Measurements from ENCODE around the gene LRRC45. TPM values are rescaled to one million over a fixed set of nuclear protein-coding genes. Genes with fewer than 3 reads are reported as not detected.

LRRC45 gene
- total and polyA plus RNA-seq, 9 donors, result 0.67 to 16.4 (median 7.1) TPM

DNA sequence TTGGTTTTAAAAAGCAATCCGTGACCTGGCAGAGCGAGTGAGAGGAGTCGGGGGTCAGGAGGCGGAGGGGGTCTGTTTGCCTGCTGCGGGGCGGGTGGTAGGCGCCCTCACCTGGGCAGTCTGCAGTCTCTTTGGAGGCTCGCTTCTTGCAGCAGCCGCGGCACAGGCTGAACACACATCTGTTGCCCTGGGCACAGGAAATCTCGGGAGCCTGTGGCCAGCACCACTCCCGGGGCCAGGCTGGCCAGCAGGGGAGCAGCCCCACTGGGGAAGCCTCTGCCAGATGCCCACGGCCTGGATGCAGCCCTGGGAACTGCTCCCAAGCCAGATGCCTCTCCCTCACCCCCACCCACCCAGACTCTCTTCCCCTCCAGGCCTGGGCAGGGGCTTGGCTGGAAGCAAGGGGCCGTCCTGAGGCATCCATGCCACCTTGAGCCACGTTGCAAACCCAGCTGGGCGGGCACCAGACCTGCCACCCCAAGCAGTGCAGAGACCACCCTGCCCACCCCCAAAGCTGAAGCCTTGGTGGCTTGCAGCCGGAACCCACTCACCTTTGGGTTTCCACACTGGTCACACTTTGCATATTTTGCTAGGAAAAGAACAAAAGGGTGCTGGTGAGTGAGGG lies 35.2 kb downstream of the LRRC45 start:
- 65 to 72% (median 69%) methylated on average over 17 of the region's 17 CpGs for WGBS, 3 donors
- Histone ChIP-seq H3K4me1 (ENCODE audit: insufficient read depth) (no peaks in the 10 kb centered on the region), H3K9me3 (no peaks in the 10 kb centered on the region), H3K36me3 (no peaks in the 10 kb centered on the region), H3K4me3 (no peak overlapping the region), H3K27ac (no peak overlapping the region), H3K27me3 (no peaks in the 10 kb centered on the region)
- no peak for TF ChIP-seq POLR2A (IDR thresholded peaks at IDR 0.05)
- TF ChIP-seq EP300 (IDR thresholded peaks at IDR 0.05), result no peak
- TF ChIP-seq, protein P1, sequence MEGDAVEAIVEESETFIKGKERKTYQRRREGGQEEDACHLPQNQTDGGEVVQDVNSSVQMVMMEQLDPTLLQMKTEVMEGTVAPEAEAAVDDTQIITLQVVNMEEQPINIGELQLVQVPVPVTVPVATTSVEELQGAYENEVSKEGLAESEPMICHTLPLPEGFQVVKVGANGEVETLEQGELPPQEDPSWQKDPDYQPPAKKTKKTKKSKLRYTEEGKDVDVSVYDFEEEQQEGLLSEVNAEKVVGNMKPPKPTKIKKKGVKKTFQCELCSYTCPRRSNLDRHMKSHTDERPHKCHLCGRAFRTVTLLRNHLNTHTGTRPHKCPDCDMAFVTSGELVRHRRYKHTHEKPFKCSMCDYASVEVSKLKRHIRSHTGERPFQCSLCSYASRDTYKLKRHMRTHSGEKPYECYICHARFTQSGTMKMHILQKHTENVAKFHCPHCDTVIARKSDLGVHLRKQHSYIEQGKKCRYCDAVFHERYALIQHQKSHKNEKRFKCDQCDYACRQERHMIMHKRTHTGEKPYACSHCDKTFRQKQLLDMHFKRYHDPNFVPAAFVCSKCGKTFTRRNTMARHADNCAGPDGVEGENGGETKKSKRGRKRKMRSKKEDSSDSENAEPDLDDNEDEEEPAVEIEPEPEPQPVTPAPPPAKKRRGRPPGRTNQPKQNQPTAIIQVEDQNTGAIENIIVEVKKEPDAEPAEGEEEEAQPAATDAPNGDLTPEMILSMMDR (IDR thresholded peaks at IDR 0.05), result no peak
- peak in 2 of 5 donors; percentile 8 to 14 for DNase-seq
- intact Hi-C loops (cut with DNase I), result loop anchor here in 1 of 4 donors (10.0 kb wide), 1 partner anchor 64 kb away; no protein-coding TSS in a partner anchor

DNA sequence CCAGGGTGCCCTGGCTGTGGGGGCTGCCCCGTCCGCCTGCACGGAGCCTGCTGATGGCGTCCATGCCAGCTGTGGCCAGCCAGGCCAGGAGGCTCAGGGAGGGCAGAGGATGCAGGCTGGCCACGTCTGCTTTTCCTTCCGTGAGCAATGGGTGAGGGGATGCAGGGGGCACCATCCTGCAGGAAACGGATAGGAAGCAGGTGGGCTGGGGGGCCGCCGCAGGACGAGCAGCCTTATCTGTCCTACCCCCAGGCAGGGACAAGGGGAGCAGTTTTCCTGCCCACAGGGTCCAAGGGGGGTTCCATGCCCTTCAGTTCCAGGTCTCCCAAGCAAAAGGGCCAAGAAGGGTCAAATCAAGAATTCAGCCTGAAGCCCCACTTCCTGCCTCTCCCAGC lies 35.7 kb downstream of the LRRC45 start:
- H3K4me3 ChIP-seq, result no peak overlapping the region
- 76 to 83% (median 76%) methylated on average over 10 of the region's 10 CpGs for WGBS, 3 donors
- H3K36me3 ChIP-seq, result no peaks in the 10 kb centered on the region
- intact Hi-C loops (cut with DNase I), result loop anchor here in 1 of 4 donors (10.0 kb wide), 1 partner anchor 64 kb away; no protein-coding TSS in a partner anchor
- no peaks in the 10 kb centered on the region for H3K4me1 ChIP-seq (ENCODE audit: insufficient read depth)
- H3K27me3 ChIP-seq, result no peaks in the 10 kb centered on the region
- H3K27ac ChIP-seq, result no peak overlapping the region
- TF ChIP-seq EP300 (IDR thresholded peaks at IDR 0.05), result no peak
- no peak for TF ChIP-seq POLR2A (IDR thresholded peaks at IDR 0.05)
- TF ChIP-seq, protein P1 (IDR thresholded peaks at IDR 0.05), result no peak
- DNase-seq, result peak in 1 of 5 donors; percentile 9
- no peaks in the 10 kb centered on the region for H3K9me3 ChIP-seq

DNA sequence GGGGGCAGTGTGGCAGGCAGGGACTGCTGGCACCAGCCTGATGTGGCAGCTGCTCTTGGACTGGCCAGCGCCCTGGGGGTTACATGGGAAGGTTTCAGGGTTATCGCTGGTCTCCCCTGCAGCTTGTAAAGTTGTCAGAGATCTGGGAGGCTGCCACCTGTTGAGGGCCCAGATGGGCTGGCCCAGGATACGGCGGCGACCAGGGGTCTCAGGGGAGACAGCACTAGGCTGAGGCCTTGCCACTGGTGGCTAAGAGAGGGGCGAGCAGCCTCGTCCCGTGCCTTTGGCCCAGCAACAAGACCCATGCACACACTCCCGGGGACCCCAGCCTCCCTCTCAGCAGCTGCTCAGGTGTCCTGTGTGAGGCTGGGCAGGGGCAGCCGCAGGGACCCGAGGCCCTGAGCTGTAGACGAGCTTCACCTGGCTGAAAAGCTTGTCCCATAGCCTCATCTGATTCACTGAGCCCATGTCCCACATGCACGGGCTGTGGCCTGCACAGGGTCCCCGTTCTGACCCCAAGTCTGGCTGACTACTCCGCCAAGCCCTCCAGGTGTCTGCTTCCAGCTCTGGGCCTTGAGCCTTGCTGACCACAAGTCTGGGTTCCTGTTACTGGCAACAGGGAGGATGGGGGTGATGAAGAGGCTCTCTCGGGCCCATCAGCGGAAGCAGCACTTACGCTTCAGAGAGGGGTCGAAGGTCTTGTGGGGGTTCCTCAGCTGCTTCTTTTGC lies 36.3 kb downstream of the LRRC45 start:
- Histone ChIP-seq H3K27ac (no peak overlapping the region), H3K27me3 (no peaks in the 10 kb centered on the region), H3K4me3 (no peak overlapping the region), H3K36me3 (no peaks in the 10 kb centered on the region), H3K4me1 (ENCODE audit: insufficient read depth) (no peaks in the 10 kb centered on the region), H3K9me3 (no peaks in the 10 kb centered on the region)
- 63 to 65% (median 64%) methylated on average over 19 of the region's 19 CpGs for WGBS, 3 donors
- TF ChIP-seq EP300 (IDR thresholded peaks at IDR 0.05) (no peak), POLR2A (IDR thresholded peaks at IDR 0.05) (no peak)
- TF ChIP-seq, protein P1 (IDR thresholded peaks at IDR 0.05), result no peak
- intact Hi-C loops (cut with DNase I), result loop anchor here in 1 of 4 donors (10.0 kb wide), 1 partner anchor 65 kb away; no protein-coding TSS in a partner anchor
- peak in 1 of 5 donors; percentile 11 for DNase-seq

DNA sequence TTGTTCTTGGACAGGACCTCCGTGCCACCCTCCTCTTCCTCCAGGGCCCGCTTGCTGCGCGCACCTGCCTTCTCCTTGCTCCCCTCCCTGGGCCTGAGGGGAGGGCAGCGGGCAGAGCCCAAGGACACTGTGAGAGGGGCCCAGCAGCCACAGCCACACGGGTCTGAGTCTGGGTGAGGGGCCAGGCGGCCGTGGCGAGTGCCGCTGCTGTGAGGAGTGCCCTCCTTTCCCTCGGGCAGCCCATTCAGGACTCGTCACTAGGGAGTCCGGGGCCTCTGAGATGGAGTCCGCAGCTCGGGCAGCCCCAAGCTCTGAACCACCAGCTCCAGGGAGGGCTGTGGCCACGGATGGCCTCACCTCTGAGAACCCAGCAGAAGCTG lies 36.9 kb downstream of the LRRC45 start:
- 73 to 80% (median 75%) methylated on average over 15 to 16 of the region's 16 CpGs for WGBS, 3 donors
- Histone ChIP-seq H3K36me3 (no peaks in the 10 kb centered on the region), H3K27ac (no peak overlapping the region), H3K27me3 (no peaks in the 10 kb centered on the region), H3K4me3 (no peak overlapping the region), H3K9me3 (no peaks in the 10 kb centered on the region), H3K4me1 (ENCODE audit: insufficient read depth) (peaks cover 3% of the 10 kb centered on the region)
- TF ChIP-seq EP300 (IDR thresholded peaks at IDR 0.05) (no peak), POLR2A (IDR thresholded peaks at IDR 0.05) (no peak)
- TF ChIP-seq, protein P1 (IDR thresholded peaks at IDR 0.05), result no peak
- no peak for DNase-seq
- intact Hi-C loops (cut with DNase I), result no loop called here
